Measurements from ENCODE around the gene LYZ.

Gene LYZ

DNA sequence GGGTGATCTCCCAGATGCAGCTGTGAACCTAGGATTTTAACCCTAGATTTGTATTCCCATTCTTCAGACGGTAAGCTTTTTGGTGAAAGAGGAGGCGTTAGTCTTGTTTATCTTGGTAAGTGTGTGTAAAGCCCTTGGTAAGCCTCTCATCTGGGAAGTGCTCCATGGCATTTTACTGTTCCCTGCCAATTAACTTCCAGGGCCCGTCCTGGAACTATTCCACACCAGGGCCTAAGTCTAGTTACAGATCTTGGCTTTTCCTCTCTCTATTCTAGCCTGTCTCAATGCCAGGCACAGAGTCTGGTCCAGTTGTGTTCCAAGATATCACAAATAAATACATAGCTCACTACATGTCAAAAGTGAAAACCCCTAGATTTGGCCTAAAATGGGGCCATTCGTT is 53.8 kb downstream of the LYZ start:
- DNase-seq (ENCODE audit: extremely low spot score), result no peak
- TF ChIP-seq NFRKB (IDR thresholded peaks at IDR 0.05) (no peak), ARNT (IDR thresholded peaks at IDR 0.05) (no peak), SUZ12 (IDR thresholded peaks at IDR 0.05) (no peak), FOXA1 (IDR thresholded peaks at IDR 0.05) (no peak), CTBP1 (IDR thresholded peaks at IDR 0.05; ENCODE audit: borderline replicate concordance) (no peak), HDGF (IDR thresholded peaks at IDR 0.05; ENCODE audit: borderline replicate concordance) (no peak), SP1 (IDR thresholded peaks at IDR 0.05) (no peak), TARDBP (IDR thresholded peaks at IDR 0.05) (no peak)
- TF ChIP-seq, protein P1, sequence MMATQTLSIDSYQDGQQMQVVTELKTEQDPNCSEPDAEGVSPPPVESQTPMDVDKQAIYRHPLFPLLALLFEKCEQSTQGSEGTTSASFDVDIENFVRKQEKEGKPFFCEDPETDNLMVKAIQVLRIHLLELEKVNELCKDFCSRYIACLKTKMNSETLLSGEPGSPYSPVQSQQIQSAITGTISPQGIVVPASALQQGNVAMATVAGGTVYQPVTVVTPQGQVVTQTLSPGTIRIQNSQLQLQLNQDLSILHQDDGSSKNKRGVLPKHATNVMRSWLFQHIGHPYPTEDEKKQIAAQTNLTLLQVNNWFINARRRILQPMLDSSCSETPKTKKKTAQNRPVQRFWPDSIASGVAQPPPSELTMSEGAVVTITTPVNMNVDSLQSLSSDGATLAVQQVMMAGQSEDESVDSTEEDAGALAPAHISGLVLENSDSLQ (IDR thresholded peaks at IDR 0.05), result no peak
- ChIA-PET CTCF (no interaction called here), POLR2A (no interaction called here)
